ENCODE data around the gene MICAL2.

Gene MICAL2

GRCh38 chr11:12079726-12080556 is 30.4 kb upstream of the MICAL2 start:
- peak; percentile 97 for DNase-seq

DNA sequence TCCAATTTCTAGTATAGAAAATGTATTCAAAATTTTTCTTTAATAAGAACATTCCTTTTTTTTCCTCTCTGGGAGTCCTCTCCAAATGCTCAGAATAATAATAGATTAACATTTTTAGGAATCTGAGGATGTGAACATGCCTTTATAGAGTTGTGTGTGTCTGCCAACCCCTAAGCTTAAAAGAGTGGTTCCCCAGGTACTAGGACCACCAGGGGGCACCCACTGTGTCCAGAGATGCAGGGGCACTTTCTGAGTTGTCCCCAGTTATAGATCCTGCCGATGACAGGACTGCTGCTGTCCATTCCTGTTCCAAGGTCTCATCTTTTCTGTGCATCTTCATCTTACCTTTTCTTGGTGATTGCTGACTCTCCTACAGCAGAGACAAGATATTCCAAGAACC is 27.0 kb upstream of the MICAL2 start:
- DNase-seq = no peak

- DNase-seq = peak; percentile 60
Observed at GRCh38 chr11:12084256-12084655, 26.1 kb upstream of the MICAL2 start.

DNA sequence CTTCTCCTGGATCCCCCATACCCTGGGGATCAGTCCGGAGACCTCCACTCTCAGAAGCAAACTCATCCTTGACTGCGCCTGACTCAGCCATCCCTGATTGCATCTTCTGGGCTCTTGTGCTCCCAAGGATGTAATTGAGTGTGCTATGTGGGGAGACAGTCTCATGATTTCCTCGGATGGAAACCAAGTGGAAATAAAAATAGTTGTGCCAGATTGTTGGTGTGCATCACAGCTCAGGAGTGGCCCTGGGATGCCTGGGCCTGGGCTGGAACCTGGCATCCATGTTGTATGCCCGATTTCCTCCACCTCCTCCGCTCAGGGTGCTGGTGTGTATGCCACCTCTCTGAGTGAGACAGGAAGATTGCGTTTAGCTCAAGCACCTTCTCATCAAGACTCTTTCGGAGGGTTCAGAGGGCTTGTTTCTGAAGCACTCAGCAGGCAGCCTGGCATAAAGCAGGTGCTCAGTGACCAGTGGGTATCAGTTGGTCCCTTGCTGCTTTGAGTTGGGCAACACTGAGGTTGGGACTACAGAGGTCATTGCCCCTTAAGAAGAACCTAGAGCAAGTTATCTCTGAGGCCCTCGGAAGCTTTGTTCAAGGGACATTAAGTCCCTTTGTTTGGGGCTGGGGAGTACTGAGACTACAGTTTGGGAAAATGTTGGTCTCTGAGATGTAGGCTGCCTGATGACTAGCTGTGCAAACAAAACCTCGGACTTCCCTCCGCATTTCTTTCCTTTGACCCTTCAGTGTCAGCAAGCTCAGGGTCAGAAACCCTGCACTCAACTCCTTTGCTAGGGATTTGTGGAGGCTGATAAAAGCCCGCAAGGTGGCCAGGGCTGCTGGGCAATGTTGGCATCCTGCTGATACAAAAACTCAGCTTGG is 24.8 kb upstream of the MICAL2 start:
- no peak for DNase-seq

GRCh38 chr11:12086271-12087074 is 23.9 kb upstream of the MICAL2 start:
- DNase-seq = peak; percentile 86

DNA sequence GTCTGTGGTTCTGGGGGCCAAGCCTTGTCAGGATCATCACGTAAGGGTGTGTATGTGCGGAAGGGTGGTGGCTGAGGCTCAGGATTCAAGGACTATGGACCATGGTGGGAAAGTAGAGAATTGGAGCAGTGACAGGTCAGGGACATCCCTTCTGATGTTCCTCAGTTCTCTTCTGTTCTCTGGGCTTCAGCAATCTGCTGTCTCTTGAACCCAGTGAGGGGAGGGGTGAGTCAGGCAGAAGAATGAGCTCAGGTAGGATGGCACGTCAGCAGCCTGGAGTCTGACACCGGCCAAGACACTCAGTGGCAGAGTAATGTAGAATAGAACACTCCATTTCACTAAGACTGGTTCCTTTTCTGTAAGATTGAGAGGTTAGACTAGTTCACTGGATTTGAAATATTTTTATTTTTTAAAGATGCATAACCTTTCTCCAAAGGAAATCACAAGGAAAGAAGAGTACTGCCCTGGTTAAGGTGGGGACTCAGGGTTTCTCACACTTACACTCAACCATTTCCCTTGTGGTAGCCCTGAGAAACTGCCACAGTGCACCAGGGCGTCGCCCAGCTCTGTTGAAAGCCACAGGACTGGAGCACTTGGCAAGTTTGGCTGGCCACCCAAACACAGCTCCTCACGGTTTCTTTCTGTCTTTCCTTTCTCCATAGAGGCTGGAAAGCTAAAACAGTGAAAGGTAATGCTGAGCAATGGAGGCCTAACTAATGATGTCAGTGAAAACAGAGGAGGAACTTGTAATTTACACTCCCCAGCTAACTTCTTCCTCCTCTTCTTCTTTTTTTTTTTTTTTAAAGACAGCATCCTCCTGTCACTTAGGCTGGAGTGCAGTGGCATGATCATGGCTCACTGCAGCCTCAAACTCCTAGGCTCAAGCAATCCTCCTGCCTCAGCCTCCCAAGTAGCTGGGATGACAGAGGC is 23.1 kb upstream of the MICAL2 start:
- DNase-seq = peak; percentile 52

DNA sequence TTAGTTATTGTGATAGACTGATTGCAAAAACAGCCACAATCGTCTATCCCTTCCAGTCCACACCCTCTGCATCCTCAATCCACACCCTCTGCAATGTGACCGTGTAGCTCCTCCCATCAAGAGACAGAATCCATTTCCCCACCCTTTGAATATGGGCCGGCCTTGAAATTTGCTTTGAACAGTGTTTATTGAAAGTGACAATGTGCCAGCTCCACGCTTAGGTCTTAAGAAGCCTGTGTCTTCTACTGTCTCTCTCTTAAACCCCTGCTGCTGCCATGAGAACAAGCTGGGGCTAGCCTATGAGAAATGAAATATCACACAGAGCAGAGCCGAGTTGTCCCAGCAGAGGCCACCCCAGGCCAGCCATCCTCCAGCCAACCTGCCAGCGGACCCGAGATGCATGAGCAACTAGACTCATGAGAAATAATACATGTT is 22.3 kb upstream of the MICAL2 start:
- peak; percentile 38 for DNase-seq

- DNase-seq = no peak
Observed at GRCh38 chr11:12088531-12088930, 21.9 kb upstream of the MICAL2 start.

GRCh38 chr11:12089041-12089440 is 21.3 kb upstream of the MICAL2 start:
- no peak for DNase-seq

- DNase-seq = no peak
Observed at GRCh38 chr11:12089473-12089872, 20.9 kb upstream of the MICAL2 start.

DNA sequence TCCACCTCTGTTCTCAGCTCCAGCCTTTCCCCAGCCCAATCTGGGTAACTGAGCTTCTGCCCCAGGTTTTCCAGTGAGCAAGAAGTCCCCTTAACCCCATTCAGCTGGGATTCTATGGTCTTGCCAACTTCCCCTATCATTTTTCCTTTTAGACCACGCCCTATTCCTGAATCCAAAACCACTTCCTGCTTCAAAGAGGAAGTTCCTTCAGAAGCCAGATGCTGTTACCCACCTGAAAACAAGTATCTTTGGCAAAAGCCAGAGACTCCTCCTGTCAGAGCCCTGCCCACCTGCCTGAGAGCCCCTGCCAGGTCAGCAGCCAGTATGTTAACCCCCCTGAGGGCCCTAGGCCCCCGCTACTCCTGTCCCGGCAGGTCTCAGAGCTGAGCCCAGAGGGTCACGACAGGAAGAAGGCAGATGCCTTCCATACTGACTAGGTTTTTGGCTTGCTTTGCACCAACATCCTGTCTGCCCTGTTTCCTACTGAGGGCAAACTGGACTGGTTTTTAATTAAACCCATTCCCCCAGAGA is 20.3 kb upstream of the MICAL2 start:
- peak; percentile 86 for DNase-seq

GRCh38 chr11:12090761-12091258 is 19.6 kb upstream of the MICAL2 start:
- peak; percentile 82 for DNase-seq

DNA sequence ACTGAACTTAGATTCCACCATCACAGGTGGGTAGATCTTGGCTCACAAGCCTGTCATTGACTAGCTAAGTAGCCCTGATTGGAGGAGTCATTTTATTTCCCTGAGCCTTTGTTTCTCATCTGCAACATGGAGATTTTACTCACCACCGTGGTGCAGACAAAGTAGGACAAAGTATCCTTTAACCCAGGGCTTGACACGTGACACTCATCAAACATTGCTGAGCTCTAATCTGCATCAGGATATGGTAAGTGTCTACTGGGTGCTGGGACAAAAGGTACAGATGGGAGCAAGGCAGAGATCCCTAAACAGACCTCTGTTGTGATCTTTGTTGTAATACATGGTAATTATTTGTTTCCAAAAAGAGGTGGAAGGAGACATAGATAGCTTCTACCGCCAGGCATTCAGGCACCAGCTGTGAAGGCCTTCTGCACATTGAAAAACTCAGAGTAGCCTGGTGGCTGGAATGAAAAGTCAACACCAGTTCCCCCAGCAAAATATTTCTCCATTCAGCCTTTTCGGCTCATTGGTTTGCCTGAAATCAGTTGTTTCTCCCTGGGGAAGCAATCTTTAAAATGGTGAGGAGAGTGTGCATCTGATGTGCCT is 18.3 kb upstream of the MICAL2 start:
- no peak for DNase-seq

DNA sequence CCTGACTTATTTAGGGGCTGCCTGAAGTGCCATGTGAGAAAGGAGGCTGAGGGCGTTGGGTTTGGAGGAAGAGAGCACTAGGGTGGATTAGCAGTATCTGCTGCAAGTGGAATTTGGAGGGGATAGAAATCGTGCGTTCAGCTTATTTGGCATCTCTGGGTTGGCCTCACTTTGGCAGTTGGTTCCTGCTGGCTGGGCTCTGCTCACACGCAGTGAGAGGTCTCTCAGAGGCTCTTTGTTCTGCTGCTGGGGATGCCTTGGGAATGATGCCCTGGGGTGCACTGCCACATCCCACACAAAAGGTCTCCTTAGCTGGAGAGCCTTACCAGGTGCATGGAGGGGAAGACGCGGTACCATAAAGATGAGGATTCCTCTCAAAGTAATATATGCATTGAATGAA is 17.7 kb upstream of the MICAL2 start:
- DNase-seq = no peak

DNA sequence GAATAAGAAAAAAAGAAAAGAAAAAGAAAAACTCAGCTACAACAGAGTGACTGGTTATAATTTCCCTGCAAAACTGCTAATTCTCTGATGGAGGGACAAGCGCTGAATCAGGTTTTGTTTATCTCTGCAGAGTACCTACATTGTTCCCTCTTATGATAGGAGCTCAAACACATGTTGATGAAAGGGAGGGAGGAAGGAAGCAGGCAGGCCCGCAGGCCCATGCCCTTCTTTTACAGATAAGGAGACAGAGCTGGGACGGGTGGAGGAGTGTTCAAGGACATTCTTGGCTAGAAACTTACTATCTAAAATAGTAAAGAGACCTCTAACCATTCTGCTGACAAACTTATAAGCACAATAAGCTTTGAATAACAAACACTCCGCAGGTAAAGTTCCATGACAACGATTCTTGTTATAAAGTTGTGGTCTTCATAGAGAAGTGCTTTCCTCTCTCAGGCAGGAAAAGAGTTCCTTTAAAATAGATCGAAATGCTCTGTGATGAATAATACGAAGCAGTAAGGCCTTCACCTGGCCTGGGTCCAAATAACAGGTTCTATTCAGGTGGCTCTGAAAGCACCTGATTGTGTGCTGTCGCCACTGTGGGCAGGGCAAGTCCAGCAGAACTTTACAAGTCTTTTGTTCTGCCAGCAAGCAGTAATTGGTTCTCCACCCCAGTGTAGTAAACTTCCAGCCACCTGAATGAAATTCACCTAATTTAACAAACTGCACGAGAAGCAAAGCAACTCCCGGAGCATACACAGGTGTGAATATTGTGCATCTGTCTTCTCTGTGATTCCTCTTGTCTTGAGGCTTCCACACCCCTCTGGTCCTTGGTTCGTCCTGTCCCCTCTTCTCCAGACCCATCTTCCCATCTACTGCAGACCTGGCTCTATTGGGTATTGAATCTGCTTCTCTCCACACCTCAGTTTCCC is 15.3 kb upstream of the MICAL2 start:
- no peak for DNase-seq

DNA sequence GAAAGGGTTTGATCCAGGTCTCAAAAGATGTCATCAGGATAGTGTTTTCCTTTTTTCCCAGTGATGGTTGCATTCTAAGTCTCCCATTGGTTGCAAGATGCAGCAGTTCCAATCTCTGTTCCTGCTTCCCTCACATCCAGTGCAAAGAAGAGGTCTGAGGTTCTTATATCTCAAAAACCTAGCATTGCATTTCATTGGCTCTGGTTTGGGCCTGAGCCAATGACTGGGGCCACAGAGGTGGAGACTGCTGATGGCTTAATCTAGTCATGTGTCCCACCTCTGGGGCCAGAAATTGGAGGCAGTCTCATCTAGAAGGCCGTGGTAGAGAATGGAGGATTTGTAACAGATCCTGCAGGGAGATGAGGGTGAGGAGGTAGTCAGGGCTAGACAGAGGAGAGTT is 13.2 kb upstream of the MICAL2 start:
- no peak for DNase-seq

GRCh38 chr11:12098601-12099000 is 11.8 kb upstream of the MICAL2 start:
- DNase-seq = no peak

DNA sequence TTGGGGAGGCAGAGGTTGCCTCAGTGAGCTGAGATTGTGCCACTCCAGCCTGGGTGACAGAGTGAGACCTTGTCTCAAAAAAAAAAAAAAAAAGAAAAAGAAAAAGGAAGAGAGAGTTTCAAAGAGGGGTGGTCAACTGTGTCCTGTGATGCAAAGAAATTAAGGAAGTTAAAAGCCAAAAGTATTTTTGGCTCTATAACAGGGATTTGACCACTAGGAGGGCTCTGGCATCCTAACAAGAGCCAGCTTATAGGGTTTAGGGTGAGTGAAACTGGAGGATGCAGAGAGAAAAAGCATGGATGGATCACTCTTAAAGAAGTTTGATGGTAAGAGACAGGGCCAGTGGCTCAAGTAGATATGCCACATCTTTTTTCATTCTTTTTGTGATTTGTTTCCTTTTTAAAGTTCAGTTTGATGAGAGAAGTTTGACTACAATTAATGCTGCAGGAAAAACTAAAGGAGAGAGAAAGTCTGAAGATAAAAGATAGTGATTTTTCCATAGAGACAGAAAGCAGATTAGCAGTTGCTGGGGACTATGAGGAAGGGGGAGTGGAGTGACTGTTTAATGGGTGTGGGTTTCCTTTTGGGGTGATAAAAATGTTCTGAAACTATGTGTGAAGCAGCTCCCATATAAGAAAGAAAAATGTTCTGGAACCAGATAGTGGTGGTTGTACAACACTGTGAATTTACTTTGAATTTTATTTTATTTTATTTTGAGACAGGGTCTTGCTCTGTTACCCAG is 11.1 kb upstream of the MICAL2 start:
- DNase-seq = no peak

- no peak for DNase-seq
Observed at GRCh38 chr11:12100429-12100828, 10.0 kb upstream of the MICAL2 start.
